Measurements from ENCODE around the gene SNAI1.
"Not testable (repeated sequence)": the region's sequence is repeated elsewhere in the genome, so short reads cannot be mapped to it uniquely, and the experiment has no call there.

DNA sequence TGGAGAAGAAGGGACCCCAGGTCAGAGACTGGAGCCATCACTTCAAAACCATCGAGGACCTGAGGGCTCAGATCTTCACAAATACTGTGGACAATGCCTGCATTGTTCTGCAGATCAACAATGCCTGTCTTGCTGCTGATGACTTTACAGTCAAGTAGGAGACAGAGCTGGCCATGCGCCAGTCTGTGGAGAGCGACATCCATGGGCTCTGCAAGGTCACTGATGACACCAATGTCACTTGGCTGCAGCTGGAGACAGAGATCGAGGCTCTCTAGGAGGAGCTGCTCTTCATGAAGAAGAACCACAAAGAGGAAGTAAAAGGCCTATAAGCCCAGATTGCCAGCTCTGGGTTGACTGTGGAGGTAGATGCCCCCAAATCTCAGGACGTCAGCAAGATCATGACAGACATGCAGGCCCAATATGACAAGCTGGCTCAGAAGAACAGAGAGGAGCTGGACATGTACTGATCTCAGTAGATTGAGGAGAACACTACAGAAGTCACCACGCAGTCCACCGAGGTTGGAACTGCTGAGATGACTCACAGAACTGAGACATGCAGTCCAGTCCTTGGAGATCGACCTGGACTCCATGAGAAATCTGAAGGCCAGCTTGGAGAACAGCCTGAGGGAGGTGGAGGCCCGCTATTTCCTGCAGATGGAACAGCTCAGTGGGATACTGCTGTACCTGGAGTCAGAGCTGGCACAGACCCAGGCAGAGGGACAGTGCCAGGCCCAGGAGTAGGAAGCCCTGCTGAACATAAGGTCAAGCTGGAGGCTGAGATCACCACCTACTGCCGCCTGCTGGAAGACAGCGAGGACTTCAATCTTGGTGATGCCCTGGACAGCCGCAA lies 25.5 kb upstream of the SNAI1 start:
- not testable (repeated sequence) for TF ChIP-seq CTCF (conservative IDR thresholded peaks at IDR 0.05; ENCODE audit: low read depth, low read length); EZH2phosphoT487 (IDR thresholded peaks at IDR 0.05; ENCODE audit: borderline replicate concordance, low read length)
